Lower leg skin (tissue), 3 donors: ENCODE data around the gene ANGPTL7.

Source experiments
- POLR2A ChIP-seq, 2 donors: fragments of 450-650 bp; IDR thresholded peaks; one replicate each; pipeline ENCODE4 v1.6.1; 2016 to 2017; ENCODE audit warnings: antibody characterized with exemption in 2 of 2, mild to moderate bottlenecking in 1 of 2, moderate library complexity in 1 of 2
- TF ChIP-seq, protein P1 (sequence below), 3 donors: fragments of 450-650 bp; IDR thresholded peaks; one replicate each; pipeline ENCODE4 v1.5.1; 2016; ENCODE audit warnings: antibody characterized with exemption in 3 of 3, mild to moderate bottlenecking in 3 of 3, moderate library complexity in 2 of 3

DNA sequence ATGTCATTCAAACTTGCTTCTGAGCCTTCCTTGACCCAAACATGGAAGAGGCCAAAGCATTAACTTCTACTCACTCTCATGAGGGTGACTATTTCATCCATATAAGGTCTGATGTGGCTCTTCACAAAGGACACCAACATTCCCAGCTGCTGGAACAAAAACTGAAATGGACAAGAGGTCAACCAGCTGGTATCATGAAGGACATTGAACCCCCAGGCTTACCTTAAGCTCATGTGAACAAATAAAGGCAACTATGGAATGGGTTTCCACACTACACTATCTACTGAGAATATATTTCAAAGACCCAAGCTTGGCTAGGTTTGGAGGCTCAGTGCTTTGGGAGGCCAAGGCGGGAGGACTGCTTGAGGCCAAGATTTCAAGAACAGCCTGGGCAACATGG, 26.9 kb downstream of the ANGPTL7 start:
- TF ChIP-seq POLR2A (IDR thresholded peaks at IDR 0.05) = no peak
- TF ChIP-seq, protein P1, sequence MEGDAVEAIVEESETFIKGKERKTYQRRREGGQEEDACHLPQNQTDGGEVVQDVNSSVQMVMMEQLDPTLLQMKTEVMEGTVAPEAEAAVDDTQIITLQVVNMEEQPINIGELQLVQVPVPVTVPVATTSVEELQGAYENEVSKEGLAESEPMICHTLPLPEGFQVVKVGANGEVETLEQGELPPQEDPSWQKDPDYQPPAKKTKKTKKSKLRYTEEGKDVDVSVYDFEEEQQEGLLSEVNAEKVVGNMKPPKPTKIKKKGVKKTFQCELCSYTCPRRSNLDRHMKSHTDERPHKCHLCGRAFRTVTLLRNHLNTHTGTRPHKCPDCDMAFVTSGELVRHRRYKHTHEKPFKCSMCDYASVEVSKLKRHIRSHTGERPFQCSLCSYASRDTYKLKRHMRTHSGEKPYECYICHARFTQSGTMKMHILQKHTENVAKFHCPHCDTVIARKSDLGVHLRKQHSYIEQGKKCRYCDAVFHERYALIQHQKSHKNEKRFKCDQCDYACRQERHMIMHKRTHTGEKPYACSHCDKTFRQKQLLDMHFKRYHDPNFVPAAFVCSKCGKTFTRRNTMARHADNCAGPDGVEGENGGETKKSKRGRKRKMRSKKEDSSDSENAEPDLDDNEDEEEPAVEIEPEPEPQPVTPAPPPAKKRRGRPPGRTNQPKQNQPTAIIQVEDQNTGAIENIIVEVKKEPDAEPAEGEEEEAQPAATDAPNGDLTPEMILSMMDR (IDR thresholded peaks at IDR 0.05) = no peak
